Right atrium auricular region (tissue), 2 donors: ENCODE results near the gene SPTBN1. TPM values are rescaled to one million over a fixed set of nuclear protein-coding genes. Genes with fewer than 3 reads are reported as not detected.

Experiments used
- DNase-seq: peaks from one replicate; pipeline ENCODE4 v3.0.0-alpha.2; 2019; ENCODE audit warnings: low spot score
- H3K27ac ChIP-seq, 2 donors: fragments of 200-600 bp; sonication (generic); 1 replicate in 1 of 2; 2 replicates in 1 of 2; pipeline ENCODE4 v1.5.1; 2016 to 2019
- H3K27me3 ChIP-seq, 2 donors: fragments of 200-600 bp; sonication (generic); one replicate each; pipeline versions ENCODE4 v1.5.1 to v1.6.0; 2017 to 2019
- H3K36me3 ChIP-seq: fragments of 200-600 bp; sonication (generic); one replicate; pipeline ENCODE4 v1.5.1; 2016
- H3K4me1 ChIP-seq, 2 donors: fragments of 200-600 bp; sonication (generic); one replicate each; pipeline versions ENCODE4 v1.5.1 to v1.6.0; 2017 to 2019
- H3K4me3 ChIP-seq, 2 donors: fragments of 200-600 bp; sonication (generic); 1 replicate in 1 of 2; 2 replicates in 1 of 2; pipeline ENCODE4 v1.5.1; 2017 to 2019; ENCODE audit warnings: mild to moderate bottlenecking in 1 of 2, moderate library complexity in 1 of 2
- H3K9me3 ChIP-seq, 2 donors: fragments of 200-600 bp; sonication (generic); one replicate each; pipeline ENCODE4 v1.5.1; 2019
- CTCF ChIP-seq, 2 donors: fragments of 200-600 bp; sonication (generic); IDR thresholded peaks; one replicate each; pipeline ENCODE4 v1.5.1; 2019; ENCODE audit warnings: antibody characterized with exemption in 2 of 2
- total RNA-seq, 2 donors: library from RNA; depleted of rRNA; stranded (reverse); fragments of >200 nt; gene quantifications; one replicate each; pipeline ENCODE4 v1.1.0, GENCODE V29; 2016

SPTBN1 gene
- total RNA-seq, 2 donors from 2014 or later: 265 to 382 TPM

GRCh38 chr2:54599914-54600313, 143.8 kb downstream of the SPTBN1 start:
- H3K9me3 ChIP-seq: no peaks in the 10 kb centered on the region
- peaks cover 0 to 100% of the 10 kb centered on the region in 2 donors for H3K4me1 ChIP-seq
- no peaks in the 10 kb centered on the region for H3K36me3 ChIP-seq
- no peak for TF ChIP-seq CTCF (IDR thresholded peaks at IDR 0.05)
- H3K4me3 ChIP-seq: no peak overlapping the region
- DNase-seq: no peak
- peak overlapping the region; percentile 49 to 71 for H3K27ac ChIP-seq
- no peaks in the 10 kb centered on the region for H3K27me3 ChIP-seq

- no peak overlapping the region for H3K4me3 ChIP-seq
- no peak for TF ChIP-seq CTCF (IDR thresholded peaks at IDR 0.05)
- DNase-seq: no peak
- peaks cover 0 to 100% of the 10 kb centered on the region in 2 donors for H3K4me1 ChIP-seq
- H3K27me3 ChIP-seq: no peaks in the 10 kb centered on the region
- H3K27ac ChIP-seq: peak overlapping the region; percentile 32 to 65
- H3K9me3 ChIP-seq: no peaks in the 10 kb centered on the region
- no peaks in the 10 kb centered on the region for H3K36me3 ChIP-seq
These were observed 145.2 kb downstream of the SPTBN1 start for GRCh38 chr2:54601339-54601738.

GRCh38 chr2:54602736-54603322, 146.7 kb downstream of the SPTBN1 start:
- peak overlapping the region; percentile 52 to 65 for H3K27ac ChIP-seq
- no peak for DNase-seq
- no peaks in the 10 kb centered on the region for H3K9me3 ChIP-seq
- TF ChIP-seq CTCF (IDR thresholded peaks at IDR 0.05): no peak
- no peak overlapping the region for H3K4me3 ChIP-seq
- H3K27me3 ChIP-seq: no peaks in the 10 kb centered on the region
- H3K36me3 ChIP-seq: no peaks in the 10 kb centered on the region
- peaks cover 0 to 92% of the 10 kb centered on the region in 2 donors for H3K4me1 ChIP-seq

- Histone ChIP-seq H3K27ac (peak overlapping the region; percentile 52 to 65), H3K36me3 (no peaks in the 10 kb centered on the region), H3K9me3 (no peaks in the 10 kb centered on the region), H3K4me3 (no peak overlapping the region), H3K4me1 (peaks cover 0 to 86% of the 10 kb centered on the region in 2 donors), H3K27me3 (no peaks in the 10 kb centered on the region)
- DNase-seq: no peak
- no peak for TF ChIP-seq CTCF (IDR thresholded peaks at IDR 0.05)
These were observed 147.2 kb downstream of the SPTBN1 start for GRCh38 chr2:54603357-54603756.

- Histone ChIP-seq H3K27ac (peak overlapping the region; percentile 52 to 65), H3K36me3 (no peaks in the 10 kb centered on the region), H3K4me3 (no peak overlapping the region), H3K4me1 (peaks cover 0 to 82% of the 10 kb centered on the region in 2 donors), H3K27me3 (no peaks in the 10 kb centered on the region), H3K9me3 (no peaks in the 10 kb centered on the region)
- TF ChIP-seq CTCF (IDR thresholded peaks at IDR 0.05): no peak
- DNase-seq: no peak
These were observed 147.7 kb downstream of the SPTBN1 start for GRCh38 chr2:54603796-54604195.

- TF ChIP-seq CTCF (IDR thresholded peaks at IDR 0.05): no peak
- H3K4me3 ChIP-seq: no peak overlapping the region
- H3K4me1 ChIP-seq: peaks cover 0 to 79% of the 10 kb centered on the region in 2 donors
- H3K36me3 ChIP-seq: no peaks in the 10 kb centered on the region
- H3K27ac ChIP-seq: peak overlapping the region; percentile 42 to 52
- no peak for DNase-seq
- H3K27me3 ChIP-seq: no peaks in the 10 kb centered on the region
- no peaks in the 10 kb centered on the region for H3K9me3 ChIP-seq
These were observed 148.7 kb downstream of the SPTBN1 start for GRCh38 chr2:54604871-54605270.
